Heart left ventricle (tissue), 13 donors: ENCODE results near the gene TOP1.

Experiments
- POLR2A ChIP-seq, 2 donors: fragments of 450-650 bp; IDR thresholded peaks; one replicate each; pipeline ENCODE4 v1.6.1; 2017; ENCODE audit warnings: antibody characterized with exemption in 2 of 2, mild to moderate bottlenecking in 2 of 2, moderate library complexity in 2 of 2
- TF ChIP-seq, protein P1 (sequence below), 12 donors: fragments of 200-600 bp; sonication (generic) in 4 of 12; IDR thresholded peaks; one replicate each; pipeline versions ENCODE4 v1.5.0 to v1.8.0; 2018 to 2022; ENCODE audit warnings: antibody characterized with exemption in 12 of 12, mild to moderate bottlenecking in 5 of 12
- donor health status: ischemic (EF 13 %, LVEDD 7.1; RV severe dilation, severe dysfunction).
- donor health status: DM: no; HTN: yes; CAD: no.
- donor health status: DM: no; HTN: no; CAD: no.
- donor health status: ischemic (EF 25% LVEDD 6.9; RV normal size, moderate dysfunction).
- donor health status: ischemic (EF 25% LVEDD 5.7; RV mildly dilated, moderate dysfunction).
- donor health status: ischemic (EF 35%, LVEDD 5.7; RV mildly dilated, moderate dysfunction).
- donor health status: nonischemic (EF 11% LVEDD 7.7; RV severe dilation, severe dysfunction).
- donor health status: DM: yes; HTN: yes; CAD: no.
- donor health status: PGD.
- donor health status: ischemic (EF 29% LVEDD 5.4; RV normal size, mild dysfunction).
- donor health status: nonischemic (EF 23%, LVEDD 6.1; RV moderate dilation, normal function).

DNA sequence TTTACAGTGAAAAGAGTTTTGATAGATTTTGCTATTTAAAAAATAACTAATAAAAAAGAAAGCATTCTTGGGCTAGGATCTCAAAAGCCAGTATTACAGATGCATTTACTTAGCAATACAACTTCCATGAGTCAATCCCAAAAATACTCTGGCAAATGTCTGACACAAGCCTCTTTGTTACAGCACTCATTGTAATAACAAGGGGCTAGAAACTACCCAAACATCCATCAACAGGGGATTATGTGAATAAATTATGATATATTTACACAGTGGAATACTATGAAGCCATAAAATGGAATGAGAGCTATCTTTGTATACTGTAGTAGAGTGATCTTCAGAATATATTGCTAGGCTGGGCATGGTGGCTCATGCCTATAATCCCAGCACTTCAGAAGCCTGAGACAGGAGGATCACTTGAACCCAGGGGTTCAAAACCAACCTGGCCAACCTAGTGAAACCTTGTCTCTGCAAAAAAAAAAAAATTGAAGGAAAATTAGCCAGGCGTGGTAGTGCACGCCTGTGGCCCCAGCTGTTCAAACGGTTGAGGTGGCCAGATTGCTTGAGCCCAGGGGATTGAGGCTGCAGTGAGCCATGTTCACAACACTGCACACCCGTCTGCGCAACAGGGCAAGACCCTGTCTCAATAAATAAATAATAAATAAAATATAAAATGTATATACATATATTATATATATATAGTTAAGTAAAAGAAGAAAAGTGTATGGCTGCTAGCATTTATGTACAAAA is 34.7 kb upstream of the TOP1 start:
- TF ChIP-seq, protein P1, sequence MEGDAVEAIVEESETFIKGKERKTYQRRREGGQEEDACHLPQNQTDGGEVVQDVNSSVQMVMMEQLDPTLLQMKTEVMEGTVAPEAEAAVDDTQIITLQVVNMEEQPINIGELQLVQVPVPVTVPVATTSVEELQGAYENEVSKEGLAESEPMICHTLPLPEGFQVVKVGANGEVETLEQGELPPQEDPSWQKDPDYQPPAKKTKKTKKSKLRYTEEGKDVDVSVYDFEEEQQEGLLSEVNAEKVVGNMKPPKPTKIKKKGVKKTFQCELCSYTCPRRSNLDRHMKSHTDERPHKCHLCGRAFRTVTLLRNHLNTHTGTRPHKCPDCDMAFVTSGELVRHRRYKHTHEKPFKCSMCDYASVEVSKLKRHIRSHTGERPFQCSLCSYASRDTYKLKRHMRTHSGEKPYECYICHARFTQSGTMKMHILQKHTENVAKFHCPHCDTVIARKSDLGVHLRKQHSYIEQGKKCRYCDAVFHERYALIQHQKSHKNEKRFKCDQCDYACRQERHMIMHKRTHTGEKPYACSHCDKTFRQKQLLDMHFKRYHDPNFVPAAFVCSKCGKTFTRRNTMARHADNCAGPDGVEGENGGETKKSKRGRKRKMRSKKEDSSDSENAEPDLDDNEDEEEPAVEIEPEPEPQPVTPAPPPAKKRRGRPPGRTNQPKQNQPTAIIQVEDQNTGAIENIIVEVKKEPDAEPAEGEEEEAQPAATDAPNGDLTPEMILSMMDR (IDR thresholded peaks at IDR 0.05): no peak
- TF ChIP-seq POLR2A (IDR thresholded peaks at IDR 0.05): no peak
